ENCODE data around the gene CC2D2A.

The CC2D2A gene

DNA sequence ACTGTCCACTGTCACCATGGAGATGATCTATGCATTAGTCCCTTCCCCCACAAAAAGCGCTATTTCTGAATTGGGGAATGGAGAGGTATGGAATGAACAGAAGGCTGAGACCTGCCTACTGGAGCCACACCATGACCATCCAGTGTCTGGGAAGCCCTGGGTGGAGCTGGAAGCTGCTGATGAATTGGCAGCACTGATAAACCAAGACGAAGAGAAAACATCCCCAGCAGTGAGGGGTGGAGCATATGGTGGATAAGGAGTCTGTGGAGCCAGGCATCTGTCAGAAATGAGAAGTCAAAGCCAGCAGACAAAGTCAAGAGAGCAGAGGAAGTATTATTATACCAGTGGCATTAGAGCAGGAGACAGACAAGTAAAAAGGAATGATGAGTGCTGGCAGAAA is 13.2 kb downstream of the CC2D2A start:
- Histone ChIP-seq H3K9me3 (ENCODE audit: control insufficient read depth, insufficient read depth, low read length) (no peaks in the 10 kb centered on the region), H3K27ac (ENCODE audit: low read depth, low read length) (no peak overlapping the region), H3K36me3 (ENCODE audit: control insufficient read depth, low read length) (no peaks in the 10 kb centered on the region), H3K79me2 (ENCODE audit: control insufficient read depth, low read length) (no peaks in the 10 kb centered on the region), H3K9me2 (replicated peaks; ENCODE audit: control insufficient read depth, low read length) (no peaks in the 10 kb centered on the region), H4K20me1 (ENCODE audit: control insufficient read depth, insufficient read depth, low read depth, low read length) (no peaks in the 10 kb centered on the region), H3K4me3 (ENCODE audit: low read length) (no peak overlapping the region), H3F3A (ENCODE audit: control insufficient read depth, insufficient read depth) (no peaks in the 10 kb centered on the region), H3K27me3 (ENCODE audit: control insufficient read depth, low read length) (no peaks in the 10 kb centered on the region), H3K4me1 (ENCODE audit: control insufficient read depth, low read length) (no peaks in the 10 kb centered on the region), H3K4me2 (ENCODE audit: low read length) (no peak overlapping the region)
- TF ChIP-seq EZH2phosphoT487 (IDR thresholded peaks at IDR 0.05; ENCODE audit: borderline replicate concordance, low read length) = no peak
- TF ChIP-seq, protein P1, sequence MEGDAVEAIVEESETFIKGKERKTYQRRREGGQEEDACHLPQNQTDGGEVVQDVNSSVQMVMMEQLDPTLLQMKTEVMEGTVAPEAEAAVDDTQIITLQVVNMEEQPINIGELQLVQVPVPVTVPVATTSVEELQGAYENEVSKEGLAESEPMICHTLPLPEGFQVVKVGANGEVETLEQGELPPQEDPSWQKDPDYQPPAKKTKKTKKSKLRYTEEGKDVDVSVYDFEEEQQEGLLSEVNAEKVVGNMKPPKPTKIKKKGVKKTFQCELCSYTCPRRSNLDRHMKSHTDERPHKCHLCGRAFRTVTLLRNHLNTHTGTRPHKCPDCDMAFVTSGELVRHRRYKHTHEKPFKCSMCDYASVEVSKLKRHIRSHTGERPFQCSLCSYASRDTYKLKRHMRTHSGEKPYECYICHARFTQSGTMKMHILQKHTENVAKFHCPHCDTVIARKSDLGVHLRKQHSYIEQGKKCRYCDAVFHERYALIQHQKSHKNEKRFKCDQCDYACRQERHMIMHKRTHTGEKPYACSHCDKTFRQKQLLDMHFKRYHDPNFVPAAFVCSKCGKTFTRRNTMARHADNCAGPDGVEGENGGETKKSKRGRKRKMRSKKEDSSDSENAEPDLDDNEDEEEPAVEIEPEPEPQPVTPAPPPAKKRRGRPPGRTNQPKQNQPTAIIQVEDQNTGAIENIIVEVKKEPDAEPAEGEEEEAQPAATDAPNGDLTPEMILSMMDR (IDR thresholded peaks at IDR 0.05; ENCODE audit: low read depth, low read length, poor library complexity, severe bottlenecking) = no peak

DNA sequence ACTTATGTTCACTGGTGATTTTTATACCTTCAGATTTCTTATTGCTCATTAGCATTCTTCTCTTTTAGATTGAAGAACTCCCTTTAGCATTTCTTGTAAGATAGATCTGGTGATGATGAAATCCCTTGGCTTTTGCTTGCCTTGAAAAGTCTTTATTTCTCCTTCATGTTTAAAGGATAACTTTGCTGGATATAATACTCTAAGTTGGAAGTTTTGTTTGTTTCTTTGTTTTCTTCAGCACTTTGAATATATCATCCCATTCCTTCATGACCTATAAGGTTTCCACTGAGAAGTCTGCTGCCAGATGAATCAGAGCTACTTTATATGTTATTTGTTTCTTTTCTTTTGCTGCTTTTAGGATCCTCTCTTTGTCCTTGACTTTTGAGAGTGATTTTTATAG is 18.5 kb downstream of the CC2D2A start:
- H3K4me3 ChIP-seq (ENCODE audit: low read length) = no peak overlapping the region
- H3K9me3 ChIP-seq (ENCODE audit: control insufficient read depth, insufficient read depth, low read length) = no peaks in the 10 kb centered on the region
- H3K4me2 ChIP-seq (ENCODE audit: low read length) = no peak overlapping the region
- no peaks in the 10 kb centered on the region for H3K9me2 ChIP-seq (replicated peaks; ENCODE audit: control insufficient read depth, low read length)
- H3K4me1 ChIP-seq (ENCODE audit: control insufficient read depth, low read length) = no peaks in the 10 kb centered on the region
- no peaks in the 10 kb centered on the region for H3K36me3 ChIP-seq (ENCODE audit: control insufficient read depth, low read length)
- H3K79me2 ChIP-seq (ENCODE audit: control insufficient read depth, low read length) = no peaks in the 10 kb centered on the region
- no peak overlapping the region for H3K27ac ChIP-seq (ENCODE audit: low read depth, low read length)
- no peaks in the 10 kb centered on the region for H3K27me3 ChIP-seq (ENCODE audit: control insufficient read depth, low read length)
- no peaks in the 10 kb centered on the region for H4K20me1 ChIP-seq (ENCODE audit: control insufficient read depth, insufficient read depth, low read depth, low read length)
- no peak for TF ChIP-seq EZH2phosphoT487 (IDR thresholded peaks at IDR 0.05; ENCODE audit: borderline replicate concordance, low read length)
- TF ChIP-seq, protein P1 (IDR thresholded peaks at IDR 0.05; ENCODE audit: low read depth, low read length, poor library complexity, severe bottlenecking) = no peak
- no peaks in the 10 kb centered on the region for H3F3A ChIP-seq (ENCODE audit: control insufficient read depth, insufficient read depth)

DNA sequence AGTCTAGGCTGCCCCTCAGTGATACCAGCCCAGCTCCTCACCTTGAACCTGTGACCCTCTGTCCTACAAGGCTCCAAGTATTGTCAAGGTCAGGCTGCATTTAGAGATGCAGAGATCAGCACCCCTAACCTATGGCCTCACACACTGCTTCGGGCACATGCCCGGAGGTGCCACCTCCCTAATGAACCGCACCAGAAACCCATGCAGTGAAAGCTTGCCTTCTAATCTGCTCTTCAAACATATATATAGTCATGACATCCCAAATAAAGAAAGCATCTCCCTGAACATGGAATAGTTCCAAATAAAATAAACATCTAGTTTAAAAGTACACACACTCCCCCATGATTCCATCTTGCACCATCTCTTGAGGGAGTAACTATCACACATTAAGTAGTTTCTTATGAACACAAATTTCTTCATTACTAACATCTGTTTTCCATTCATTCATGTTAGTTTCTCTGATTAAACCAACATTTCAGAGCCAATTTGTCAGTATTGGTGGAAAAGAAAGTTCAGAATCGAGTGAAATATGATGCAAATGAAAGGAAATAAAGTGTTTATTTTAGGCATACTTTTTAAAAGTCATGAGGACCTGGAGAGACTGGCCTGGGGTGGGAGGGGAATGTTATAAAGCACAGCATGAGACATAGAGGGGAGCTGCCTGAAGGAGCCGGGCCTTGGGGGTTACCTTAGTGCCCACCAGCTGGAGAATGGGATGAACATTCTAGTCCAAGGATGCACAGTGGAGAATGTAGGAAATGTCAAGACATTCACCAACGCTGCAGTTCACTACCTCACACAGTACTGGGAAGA is 19.2 kb downstream of the CC2D2A start:
- H3K36me3 ChIP-seq (ENCODE audit: control insufficient read depth, low read length) = no peaks in the 10 kb centered on the region
- H3K9me3 ChIP-seq (ENCODE audit: control insufficient read depth, insufficient read depth, low read length) = no peaks in the 10 kb centered on the region

More for the DNA sequence above, 19.2 kb downstream of the CC2D2A start:
- H4K20me1 ChIP-seq (ENCODE audit: control insufficient read depth, insufficient read depth, low read depth, low read length) = no peaks in the 10 kb centered on the region
- no peaks in the 10 kb centered on the region for H3K9me2 ChIP-seq (replicated peaks; ENCODE audit: control insufficient read depth, low read length)
- H3K4me2 ChIP-seq (ENCODE audit: low read length) = no peak overlapping the region
- no peak overlapping the region for H3K27ac ChIP-seq (ENCODE audit: low read depth, low read length)
- TF ChIP-seq EZH2phosphoT487 (IDR thresholded peaks at IDR 0.05; ENCODE audit: borderline replicate concordance, low read length) = no peak
- TF ChIP-seq, protein P1 (IDR thresholded peaks at IDR 0.05; ENCODE audit: low read depth, low read length, poor library complexity, severe bottlenecking) = no peak
- no peaks in the 10 kb centered on the region for H3K4me1 ChIP-seq (ENCODE audit: control insufficient read depth, low read length)
- no peaks in the 10 kb centered on the region for H3F3A ChIP-seq (ENCODE audit: control insufficient read depth, insufficient read depth)
- H3K4me3 ChIP-seq (ENCODE audit: low read length) = no peak overlapping the region
- H3K27me3 ChIP-seq (ENCODE audit: control insufficient read depth, low read length) = 0 out of 2 replicates have a peak, but pooled peaks cover 1% of the 10 kb centered on the region
- no peaks in the 10 kb centered on the region for H3K79me2 ChIP-seq (ENCODE audit: control insufficient read depth, low read length)

All from DOHH2 (cell line).